NCI-H1092 (cell line): ENCODE measurements around the gene MPHOSPH9.

ENCODE experiments used
- DNase-seq: peaks from one replicate; lab custom pipeline; 2025; lab: John Stamatoyannopoulos, UW

The MPHOSPH9 gene

DNA sequence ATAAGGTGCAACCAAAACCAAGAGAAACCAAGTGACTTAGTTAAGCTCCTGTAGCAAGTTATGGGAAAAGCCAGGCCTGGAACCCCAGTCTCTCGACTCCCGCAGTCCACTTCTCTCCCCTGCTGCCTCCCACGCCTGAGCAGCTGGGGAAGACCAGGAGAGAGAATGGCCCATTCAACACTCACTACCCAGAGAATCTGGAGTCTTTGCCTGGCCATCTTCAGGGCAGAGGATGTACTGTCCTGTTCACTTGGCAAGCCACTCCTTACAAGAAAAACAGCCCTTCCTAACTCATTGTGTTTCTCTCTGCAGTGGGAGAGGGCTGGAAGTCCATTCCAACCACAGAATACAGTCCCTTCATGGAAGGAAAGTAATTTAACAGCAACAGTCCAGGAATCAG is 83.9 kb downstream of the MPHOSPH9 start:
- DNase-seq = no peak

DNA sequence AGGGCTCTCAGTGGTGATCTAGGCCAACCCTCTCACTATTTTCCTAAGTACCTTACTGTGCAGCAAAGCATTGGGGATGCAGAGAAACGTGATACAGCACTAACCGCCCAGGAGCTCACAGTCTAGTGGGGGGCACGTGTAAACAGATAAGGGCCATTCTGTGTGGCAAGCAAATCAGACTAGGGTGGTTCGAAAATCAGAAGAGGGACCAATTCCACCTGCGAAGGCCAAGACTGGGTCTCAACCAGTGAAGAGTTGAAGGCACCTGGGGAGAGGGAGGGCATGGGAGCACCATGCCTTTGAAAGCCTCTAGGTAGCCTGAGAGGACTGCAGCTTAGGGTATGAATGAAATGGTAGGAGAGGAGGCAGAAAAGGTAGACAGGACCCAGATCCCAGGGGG is 84.3 kb downstream of the MPHOSPH9 start:
- DNase-seq = no peak

DNA sequence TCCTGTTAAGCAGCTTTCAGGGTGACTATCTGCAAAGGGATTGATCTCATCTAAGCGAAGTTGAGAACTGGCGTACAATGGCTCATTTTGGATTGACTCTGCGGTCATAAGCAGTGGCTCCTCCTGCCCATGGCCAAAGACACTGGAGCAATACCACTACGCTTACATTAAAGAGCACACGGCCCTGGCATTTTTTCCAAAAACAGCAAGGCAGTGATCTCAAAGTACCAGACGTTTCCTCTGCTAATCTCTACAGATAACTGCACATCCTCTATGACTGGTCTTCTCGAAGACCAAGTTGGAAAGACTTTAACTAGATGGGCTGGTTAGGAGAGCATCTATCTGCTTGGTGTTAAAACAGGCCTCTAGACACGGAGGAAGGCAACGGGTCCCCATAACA is 84.7 kb downstream of the MPHOSPH9 start:
- no peak for DNase-seq

DNA sequence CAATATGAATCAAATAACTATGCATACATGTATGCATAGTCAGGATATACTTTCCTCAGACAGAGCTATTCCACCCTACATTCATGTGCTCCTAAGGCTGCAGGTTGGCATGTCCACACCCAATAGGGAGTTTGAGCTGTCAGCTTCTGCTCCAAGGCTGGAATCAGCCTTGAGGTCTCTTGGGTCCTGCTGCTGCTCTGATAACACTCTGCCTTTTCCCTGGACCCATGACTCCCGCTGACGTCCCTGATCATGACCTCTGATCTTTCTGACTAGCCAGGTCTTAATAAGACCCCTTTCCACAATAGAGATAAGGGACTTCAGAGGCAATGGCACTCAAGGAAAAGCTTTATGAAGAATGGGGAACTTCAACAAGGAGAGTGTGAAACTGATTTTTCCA is 87.7 kb downstream of the MPHOSPH9 start:
- DNase-seq = no peak

DNA sequence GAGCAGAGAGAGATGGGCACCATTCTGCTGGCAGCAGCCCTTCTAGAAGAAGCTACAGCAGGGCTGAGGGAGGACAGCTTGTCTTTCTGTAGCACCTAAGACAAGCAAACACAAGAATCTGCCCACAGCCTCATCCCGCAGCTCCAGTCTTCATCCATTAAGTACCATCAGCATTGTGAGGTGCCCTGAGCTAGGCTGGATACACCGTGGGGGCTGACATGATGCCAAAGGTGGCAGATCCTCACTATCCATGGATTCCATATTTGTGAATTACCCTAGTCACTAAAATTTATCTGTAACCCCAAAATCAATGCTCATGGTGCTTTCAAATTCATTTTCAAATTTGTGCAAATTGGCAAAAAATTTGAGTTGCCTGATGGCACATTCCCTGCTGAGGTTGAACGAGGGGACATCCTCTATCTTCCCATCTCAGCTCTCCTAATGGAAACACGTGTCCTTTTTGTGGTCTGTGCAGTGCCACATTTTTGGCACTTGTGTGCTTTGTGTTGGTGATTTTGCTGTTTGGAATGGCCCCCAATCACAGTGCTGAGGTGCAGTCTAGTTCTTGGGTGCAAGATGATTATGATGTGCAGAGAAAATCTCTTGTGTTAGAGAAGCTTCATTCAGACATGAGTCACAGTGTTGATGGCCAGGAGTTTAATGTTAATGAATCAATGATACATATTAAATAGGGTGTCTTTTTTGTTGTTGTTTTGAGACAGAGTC is 89.0 kb downstream of the MPHOSPH9 start:
- no peak for DNase-seq

DNA sequence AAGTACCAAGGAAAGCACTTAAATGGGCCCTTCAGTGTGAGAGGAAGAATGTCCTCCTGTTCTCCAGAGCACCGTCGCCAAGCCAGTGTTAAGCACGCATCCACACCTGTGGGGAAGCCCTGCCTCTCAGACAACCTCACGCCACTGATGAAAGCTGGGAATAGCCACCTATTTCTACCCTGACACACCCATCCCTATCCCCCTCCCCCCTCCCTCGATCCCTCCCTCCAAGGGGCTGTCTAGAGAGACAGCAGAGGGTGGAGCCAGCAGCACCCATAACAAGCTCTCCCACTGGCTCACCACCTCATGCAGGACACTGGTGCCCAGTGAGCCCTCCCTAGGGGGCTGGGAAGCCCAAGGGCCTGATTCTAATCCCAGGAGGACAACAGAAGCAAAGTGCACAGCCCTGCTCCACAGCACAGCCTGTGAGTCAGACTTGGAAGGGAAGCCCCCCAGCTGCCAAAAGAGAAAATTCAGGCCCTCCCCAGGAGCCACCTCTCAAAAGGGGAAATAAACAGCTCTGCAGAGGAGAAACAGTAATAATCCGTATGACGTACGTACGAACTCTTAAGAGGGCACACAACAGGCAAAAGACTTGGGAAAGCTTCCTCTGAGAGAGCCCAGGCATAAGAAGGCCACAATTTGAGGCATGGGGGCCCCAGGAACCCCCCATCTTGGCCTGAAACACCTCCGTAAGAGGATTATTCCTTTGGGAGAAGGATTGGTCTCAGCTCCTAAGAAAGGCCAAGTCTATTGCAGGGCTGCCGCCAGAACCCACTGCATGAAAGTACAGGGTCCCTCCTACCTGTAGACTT is 89.8 kb downstream of the MPHOSPH9 start:
- DNase-seq = no peak

DNA sequence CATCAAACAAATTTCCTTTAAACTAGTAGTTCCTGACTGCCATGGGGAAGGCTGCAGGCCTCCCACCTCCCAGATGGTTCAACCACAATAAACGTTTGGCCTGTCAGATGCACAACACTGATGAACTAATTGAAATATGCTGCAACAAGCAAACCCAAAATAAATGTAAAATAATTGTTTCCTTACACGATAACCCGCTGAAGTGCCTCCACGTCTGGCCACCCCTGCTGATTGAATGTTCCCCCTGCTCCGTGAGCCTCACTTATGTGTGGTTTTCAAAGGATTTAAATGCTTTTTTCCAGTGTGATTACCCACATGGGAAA is 90.5 kb downstream of the MPHOSPH9 start:
- no peak for DNase-seq

DNA sequence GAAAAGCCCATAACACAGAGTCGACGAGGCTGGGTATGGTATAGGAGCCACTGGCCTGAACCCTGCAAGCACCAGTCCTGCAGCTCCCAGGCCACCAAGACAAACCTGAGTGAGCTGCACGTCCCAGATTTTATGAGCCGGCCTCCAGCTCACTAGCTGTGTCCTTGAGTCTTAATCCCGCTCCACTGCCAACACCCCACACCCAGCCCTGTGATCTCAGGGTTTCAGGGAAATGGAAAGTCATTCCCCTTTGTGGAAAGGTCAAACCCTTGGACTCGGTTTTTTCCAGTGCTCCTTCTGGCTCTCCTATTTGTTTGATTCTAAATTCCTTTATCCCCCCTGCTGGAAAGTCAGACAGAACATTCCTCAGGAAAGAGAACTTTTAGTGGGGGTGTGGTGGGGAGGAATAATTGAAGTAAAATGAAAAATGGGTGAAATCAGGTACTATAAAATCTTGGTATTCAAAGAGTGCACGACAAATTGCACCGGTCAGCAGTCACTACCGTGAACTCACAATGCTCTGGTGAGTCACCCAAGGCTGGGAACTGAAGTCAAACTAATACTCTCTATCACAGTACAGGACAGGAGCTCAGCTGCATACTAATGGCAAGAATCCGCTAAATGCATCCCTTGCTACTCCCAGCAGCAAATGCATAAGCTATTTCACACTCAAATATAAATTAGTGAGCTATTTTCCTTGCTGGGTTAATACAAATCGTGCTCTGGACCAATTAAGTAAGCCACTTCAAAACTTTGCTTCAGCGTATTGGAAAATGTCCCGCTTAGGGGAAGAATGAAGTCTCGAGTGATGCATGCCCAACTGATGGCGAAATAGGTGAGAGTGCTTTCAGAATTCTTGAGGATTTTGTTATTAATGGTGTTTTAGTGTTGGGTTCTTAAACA is 91.1 kb downstream of the MPHOSPH9 start:
- no peak for DNase-seq

DNA sequence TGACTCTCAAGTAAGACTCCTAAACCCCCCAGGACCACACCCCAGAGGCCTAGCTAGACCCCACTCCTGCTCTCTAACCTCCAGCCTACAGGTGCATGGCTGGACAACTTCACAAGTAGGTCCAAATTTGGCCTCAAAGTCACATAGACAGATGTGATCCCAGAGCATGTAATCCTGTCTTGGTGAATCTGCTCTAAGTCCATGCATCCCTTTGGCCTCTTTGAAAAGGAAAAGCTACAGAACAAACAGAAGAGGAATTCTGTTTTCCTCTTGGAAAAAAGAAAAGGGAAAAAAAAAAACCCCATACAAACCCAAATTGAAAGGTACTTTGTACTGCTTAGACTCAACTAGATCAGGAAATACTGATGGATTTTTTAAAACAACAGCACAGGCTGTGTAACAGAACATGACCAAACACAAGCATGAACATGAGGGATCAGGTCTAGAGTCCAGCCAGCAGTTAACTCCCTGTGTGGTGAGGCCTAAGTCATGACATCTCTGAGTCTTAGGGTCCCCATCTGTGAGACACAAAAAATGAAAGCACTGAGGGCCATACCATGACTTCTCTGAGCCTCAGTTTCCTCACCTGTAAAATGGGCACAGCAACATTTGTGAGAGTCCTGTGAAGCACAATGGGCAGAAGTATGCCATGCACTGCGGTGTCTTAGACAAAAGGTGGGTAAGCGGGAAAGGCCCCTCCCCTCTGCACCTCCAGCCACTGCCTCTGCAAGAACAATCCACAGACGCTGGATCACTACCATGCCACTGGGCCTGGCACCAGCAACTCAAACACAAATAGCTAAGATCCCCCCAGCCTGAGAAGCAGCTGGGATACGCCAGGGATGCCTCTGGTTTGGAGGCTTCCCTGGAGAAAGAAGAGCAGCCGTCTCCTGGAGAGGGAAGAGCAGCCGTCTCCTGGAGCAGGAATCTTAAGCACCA is 92.0 kb downstream of the MPHOSPH9 start:
- no peak for DNase-seq

DNA sequence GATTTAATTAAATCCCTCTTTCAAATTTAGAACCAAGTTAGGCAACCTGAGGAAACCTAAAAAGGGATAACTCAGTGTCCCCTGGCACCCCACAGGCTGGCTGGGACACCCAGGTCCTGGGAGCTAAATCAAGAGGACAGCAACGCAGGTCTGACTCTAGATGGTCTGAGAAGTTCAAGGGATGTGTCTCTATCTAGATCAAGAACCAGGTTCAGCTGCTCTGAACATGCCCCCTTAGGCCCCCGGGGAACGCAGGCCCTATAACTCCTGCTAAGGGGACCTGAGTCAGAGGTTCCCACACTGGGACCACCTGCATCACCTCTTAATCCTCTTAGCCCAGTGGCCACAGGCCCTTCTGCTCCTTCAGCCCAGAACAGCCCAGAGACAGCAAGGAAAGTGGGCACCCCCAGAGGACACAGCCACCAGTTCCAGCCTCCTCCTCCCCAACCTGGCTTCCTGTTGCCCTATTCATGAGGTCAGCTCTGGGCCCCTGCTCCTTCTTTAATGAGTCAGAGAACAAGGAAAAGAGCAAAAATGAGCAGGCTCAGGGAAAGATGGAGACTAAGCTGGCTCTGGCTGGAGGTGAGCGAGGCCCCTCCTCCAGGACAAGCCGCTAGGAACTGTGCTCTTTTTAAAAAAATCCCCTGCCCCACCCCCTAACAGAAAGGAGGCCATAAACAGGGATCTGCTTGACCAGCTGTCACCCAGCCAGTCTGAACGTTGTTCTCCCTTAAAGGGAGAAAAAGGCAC is 92.8 kb downstream of the MPHOSPH9 start:
- DNase-seq = no peak

DNA sequence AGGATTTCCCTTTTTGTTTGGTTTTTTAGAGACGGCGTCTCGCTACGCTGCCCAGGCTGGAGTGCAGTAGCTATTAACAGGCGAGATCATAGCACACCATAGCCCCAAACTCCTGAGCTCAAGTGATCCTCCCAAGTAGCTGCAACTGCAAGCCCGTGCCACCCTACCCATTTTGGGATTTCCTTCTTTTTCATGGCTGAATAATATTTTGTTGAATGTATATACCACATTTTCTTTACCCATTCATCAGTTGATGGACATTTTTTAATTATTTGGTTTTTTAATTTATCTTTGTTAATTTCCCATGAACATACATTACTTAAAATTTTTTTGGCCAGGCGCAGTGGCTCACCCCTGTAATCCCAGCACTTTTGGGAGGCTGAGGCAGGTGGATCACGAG is 97.3 kb downstream of the MPHOSPH9 start:
- DNase-seq = no peak

DNA sequence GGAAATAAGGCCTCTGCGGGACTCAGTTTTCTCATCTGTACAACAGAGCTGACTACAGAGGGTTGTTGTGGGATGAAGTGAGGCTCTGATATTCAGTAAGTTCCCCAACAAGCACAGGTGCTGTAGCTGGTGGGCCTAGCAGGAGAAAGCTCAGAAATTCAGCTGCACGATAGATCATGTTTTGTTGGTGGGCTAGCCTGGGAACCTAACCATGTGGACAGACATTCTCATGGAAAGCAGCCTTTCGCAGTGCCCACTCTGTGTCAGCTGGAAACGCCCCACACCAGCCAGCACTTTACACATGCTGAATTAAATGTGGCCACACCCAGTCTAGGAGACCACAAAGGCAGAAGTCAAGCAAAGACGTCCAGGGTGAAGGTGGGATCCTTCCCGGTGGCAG is 98.1 kb downstream of the MPHOSPH9 start:
- DNase-seq = no peak

DNA sequence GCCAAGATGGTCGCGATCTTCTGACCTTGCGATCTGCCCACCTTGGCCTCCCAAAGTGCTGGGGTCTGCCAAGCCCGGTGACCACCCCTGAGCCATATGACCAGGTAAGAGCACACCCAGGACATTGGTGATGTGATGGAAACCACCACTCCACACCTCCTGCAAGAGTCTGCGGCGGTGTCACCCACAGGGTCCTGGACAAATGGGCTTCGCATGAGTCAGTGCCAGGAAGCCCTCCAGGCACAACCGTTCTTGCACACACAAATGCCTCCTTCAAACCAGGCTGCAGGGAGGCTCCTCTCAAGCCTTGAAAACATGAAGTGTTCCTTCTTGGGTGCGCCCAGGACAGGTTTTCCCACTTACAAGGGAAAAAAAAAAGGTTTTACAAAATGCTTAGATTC is 98.7 kb downstream of the MPHOSPH9 start:
- no peak for DNase-seq

DNA sequence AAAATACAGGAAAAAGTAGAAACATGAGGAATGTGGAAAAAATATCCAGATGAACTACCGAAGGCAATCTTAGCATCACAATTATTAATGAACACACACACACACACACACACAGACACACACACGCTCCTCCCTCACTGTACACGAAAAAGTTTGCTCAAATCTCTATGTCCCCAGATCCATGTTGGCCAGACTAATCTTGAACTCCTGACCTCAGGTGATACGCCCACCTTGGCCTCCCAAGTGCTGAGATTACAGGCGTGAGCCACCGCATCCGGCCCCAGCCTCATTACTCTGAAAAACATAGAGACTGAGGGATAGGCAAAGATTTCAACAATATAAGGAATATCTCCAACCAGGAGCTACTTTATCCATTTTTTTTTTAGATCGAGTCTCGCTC is 99.2 kb downstream of the MPHOSPH9 start:
- no peak for DNase-seq

DNA sequence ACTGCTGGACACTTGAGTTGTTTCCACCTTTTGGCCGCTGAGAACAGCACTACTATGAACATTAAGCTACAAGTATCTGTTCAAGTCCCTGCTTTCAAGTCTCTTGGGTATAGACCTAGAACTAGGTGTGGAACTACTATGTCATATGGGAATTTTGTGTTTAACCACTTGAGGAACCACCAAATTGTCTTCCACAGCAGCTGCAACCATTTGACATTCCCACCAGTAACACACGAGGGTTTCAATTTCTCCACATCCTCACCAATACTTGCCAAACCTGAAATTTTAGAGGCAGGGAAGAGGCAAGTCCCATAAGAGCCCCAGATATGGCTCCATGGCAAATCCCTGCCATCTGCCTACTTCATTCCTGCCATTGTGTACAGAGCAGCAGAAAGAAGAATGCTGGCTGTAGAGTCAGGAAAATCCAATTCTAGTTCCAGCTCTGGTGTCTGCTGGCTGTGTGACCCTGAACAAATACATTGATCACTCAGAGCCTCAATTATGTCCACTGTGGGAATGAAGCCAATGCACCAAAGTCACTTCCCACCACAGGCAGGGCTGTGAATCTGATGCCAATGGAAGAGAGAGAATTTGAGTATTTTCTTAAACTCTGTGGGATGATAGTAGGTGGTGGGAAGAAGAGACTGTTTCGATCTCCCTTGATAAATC is 99.9 kb downstream of the MPHOSPH9 start:
- no peak for DNase-seq

DNA sequence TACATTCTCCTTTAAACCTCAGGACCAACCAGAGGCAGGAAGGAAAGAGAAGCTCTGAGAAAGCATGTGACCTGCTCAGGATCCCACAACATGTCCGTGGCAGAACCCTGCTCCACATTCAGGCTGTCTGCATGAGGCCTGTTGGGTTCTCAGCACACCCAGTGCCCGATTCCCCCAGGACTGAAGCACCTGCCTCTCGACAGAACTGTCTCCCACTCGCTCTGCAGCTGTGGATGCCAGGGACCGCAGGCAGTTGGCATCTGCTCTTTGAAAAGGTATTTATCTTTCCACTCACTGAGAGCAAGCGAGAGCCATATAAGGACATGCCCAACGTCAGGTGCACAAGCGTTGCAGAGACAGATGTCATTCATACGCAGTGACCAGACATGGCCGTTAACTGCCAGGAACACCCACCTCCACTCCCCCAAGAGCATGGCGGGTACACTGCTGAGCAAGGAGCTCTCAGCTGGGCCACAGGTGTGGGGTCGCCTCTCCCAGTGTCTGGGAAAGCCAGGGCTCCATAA is 101.0 kb downstream of the MPHOSPH9 start:
- peak; percentile 92 for DNase-seq

DNA sequence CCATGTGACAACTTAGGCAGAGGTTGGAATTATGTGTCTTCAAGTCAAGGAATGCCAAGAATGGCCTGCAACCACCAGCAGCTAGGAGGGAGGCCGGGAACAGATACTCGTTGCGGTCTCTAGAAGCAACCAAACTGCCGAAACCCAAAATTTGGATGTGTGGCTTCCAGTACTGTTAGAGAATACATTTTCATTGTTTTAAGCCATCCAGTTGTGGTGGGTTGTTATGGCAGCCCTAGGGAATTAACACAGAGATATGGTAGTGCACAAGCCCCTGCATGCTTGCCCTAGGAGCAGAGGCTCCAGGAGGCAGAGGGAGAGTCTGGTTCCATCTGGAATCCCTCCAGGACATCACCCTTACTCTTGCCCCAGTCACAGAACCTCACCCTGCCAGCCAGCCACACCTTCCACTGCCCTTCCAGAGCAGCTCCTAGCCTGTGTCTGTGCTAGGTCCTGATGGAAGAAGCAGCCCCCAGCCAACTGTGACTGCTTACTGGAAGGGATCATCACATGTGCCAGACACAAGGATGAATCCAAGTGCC is 101.6 kb downstream of the MPHOSPH9 start:
- DNase-seq = no peak

DNA sequence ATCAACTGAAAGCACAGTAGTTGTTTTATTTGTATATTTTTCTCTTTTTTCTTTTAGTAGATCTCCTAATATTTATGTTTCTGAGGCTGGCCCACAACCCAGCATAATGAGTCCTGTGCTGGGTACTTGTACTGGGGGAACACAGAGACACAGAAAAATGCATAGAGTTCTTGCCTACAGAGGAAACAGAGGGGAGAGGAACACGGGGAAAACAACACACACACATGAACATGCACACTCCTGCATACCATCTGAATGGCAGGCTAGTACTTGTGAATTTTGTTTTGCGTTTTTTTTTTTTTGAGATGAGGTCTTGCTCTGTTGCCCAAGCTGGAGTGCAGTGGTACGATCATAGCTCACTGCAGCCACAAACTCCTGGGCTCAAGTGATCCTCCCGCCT is 103.3 kb downstream of the MPHOSPH9 start:
- no peak for DNase-seq

DNA sequence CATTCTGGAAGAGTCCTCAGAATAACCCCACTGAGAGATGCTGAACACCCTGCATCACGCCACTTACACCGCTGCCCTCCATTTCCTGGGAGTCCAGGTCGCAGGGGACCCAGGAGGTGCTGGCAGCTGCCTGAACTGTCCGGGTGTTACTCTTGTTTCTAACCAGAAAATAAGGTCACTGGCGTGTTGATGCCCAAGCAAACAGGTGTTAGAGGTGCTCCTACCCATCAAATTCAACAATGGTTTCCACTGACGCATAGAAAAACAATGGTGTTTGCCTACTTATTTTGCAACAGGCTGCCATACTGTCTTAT is 105.8 kb downstream of the MPHOSPH9 start:
- no peak for DNase-seq
